ENCODE measurements around the gene TAGLN2.

TAGLN2 gene

DNA sequence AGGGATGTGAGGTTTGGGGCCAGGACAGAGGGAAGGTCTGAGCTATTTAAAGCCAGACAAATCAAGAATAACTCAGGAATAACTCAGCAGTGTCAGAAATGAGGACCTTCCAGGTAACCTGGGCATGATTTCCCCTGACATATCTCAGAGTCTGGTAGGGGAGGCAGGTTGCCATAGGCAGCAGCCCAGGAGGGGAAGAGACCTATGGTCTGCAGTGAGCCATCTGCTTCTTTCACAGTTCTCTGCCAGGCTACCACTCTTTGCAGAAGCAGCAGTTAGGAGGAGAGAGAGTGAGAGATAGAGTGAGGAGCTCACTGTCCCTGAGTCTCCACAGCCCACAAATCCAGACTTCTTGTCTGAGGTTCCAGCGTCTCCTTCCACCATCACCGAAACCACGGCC lies 56.5 kb downstream of the TAGLN2 start:
- H3K79me2 ChIP-seq: no peaks in the 10 kb centered on the region
- no peak overlapping the region for H2AFZ ChIP-seq
- TF ChIP-seq, protein P1, sequence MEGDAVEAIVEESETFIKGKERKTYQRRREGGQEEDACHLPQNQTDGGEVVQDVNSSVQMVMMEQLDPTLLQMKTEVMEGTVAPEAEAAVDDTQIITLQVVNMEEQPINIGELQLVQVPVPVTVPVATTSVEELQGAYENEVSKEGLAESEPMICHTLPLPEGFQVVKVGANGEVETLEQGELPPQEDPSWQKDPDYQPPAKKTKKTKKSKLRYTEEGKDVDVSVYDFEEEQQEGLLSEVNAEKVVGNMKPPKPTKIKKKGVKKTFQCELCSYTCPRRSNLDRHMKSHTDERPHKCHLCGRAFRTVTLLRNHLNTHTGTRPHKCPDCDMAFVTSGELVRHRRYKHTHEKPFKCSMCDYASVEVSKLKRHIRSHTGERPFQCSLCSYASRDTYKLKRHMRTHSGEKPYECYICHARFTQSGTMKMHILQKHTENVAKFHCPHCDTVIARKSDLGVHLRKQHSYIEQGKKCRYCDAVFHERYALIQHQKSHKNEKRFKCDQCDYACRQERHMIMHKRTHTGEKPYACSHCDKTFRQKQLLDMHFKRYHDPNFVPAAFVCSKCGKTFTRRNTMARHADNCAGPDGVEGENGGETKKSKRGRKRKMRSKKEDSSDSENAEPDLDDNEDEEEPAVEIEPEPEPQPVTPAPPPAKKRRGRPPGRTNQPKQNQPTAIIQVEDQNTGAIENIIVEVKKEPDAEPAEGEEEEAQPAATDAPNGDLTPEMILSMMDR (IDR thresholded peaks at IDR 0.05): no peak
- H3K4me1 ChIP-seq: peaks cover 18% of the 10 kb centered on the region
- H3K4me3 ChIP-seq (ENCODE audit: low read depth, low read length): no peak overlapping the region
- no peak overlapping the region for H3K9ac ChIP-seq
- H3K27me3 ChIP-seq (ENCODE audit: control insufficient read depth, insufficient read depth, low read length): no peaks in the 10 kb centered on the region
- no peaks in the 10 kb centered on the region for H3K9me3 ChIP-seq (ENCODE audit: control insufficient read depth, low read length)
- no peak overlapping the region for H3K27ac ChIP-seq
- H3K36me3 ChIP-seq (ENCODE audit: control insufficient read depth, insufficient read depth, low read length): no peaks in the 10 kb centered on the region
- H3K4me2 ChIP-seq (ENCODE audit: low read length): no peak overlapping the region

Data from parathyroid adenoma (tissue), 2 donors.